ENCODE measurements around the gene PCDHGA5.
"Not testable (repeated sequence)": the region's sequence is repeated elsewhere in the genome, so short reads cannot be mapped to it uniquely, and the experiment has no call there.

PCDHGA5 gene

GRCh38 chr5:141387557-141388311, 23.8 kb downstream of the PCDHGA5 start, which contains the start of gene PCDHGB4:
PCDHGB4 (plus strand) TSS chr5:141387698; CDS start chr5:141387885, 187 bp downstream.
- DNase-seq, result peak; percentile 19 to 63 (median 42)

GRCh38 chr5:141388661-141389060, 24.7 kb downstream of the PCDHGA5 start:
- no peak for DNase-seq

- DNase-seq, result no peak
These were observed 25.4 kb downstream of the PCDHGA5 start for GRCh38 chr5:141389153-141390042.

- DNase-seq, result no peak
These were observed 28.7 kb downstream of the PCDHGA5 start, which contains the start of gene PCDHGA8 for GRCh38 chr5:141392429-141393198. PCDHGA8 (plus strand) TSS chr5:141392633; CDS start chr5:141392814, 181 bp downstream.

DNA sequence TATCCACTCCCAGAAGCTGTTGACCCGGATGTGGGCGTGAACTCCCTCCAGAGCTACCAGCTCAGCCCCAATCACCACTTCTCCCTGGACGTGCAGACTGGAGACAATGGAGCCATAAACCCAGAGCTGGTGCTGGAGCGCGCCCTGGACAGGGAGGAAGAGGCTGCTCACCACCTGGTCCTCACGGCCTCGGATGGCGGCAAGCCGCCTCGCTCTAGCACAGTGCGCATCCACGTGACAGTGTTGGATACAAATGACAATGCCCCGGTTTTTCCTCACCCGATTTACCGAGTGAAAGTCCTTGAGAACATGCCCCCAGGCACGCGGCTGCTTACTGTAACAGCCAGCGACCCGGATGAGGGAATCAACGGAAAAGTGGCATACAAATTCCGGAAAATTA, 29.3 kb downstream of the PCDHGA5 start:
- DNase-seq, result no peak

DNA sequence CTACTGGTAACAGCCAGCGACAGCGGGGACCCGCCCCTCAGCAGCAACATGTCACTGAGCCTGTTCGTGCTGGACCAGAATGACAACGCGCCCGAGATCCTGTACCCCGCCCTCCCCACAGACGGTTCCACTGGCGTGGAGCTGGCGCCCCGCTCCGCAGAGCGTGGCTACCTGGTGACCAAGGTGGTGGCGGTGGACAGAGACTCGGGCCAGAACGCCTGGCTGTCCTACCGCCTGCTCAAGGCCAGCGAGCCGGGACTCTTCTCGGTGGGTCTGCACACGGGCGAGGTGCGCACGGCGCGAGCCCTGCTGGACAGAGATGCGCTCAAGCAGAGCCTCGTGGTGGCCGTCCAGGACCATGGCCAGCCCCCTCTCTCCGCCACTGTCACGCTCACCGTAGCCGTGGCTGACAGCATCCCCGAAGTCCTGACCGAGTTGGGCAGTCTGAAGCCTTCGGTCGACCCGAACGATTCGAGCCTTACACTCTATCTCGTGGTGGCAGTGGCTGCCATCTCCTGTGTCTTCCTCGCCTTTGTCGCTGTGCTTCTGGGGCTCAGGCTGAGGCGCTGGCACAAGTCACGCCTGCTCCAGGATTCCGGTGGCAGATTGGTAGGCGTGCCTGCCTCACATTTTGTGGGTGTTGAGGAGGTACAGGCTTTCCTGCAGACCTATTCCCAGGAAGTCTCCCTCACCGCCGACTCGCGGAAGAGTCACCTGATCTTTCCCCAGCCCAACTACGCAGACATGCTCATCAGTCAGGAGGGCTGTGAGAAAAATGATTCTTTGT, 30.6 kb downstream of the PCDHGA5 start:
- not testable (repeated sequence) for DNase-seq

DNA sequence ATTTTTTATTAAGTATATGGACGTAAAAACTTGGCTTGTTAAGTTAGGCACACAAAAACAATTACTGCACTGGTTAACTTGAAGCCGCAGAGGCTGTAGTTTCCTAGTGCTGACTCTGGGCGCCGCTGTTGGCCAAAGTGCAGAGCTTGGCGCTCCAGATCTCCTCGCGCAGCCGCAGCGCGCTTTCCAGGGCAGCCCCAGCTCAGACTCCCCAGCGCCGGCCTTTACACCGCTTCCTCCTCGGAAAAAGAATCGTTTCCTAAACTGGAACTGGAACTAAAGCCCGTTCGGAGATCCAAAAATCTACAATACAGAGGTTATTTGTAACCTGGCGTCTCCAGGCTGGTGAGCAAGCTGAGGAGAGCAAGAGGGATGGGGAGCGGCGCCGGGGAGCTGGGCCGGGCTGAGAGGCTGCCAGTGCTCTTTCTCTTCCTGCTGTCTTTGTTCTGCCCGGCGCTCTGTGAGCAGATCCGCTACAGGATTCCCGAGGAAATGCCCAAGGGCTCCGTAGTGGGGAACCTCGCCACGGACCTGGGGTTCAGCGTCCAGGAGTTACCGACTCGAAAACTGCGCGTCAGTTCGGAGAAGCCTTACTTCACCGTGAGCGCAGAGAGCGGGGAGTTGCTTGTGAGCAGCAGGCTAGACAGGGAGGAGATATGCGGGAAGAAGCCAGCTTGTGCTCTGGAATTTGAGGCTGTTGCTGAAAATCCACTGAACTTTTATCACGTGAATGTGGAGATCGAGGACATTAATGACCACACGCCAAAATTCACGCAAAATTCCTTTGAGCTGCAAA, 34.0 kb downstream of the PCDHGA5 start, which contains the start of gene PCDHGB5:
Gene PCDHGB5 (plus strand): TSS at position 192 of the 796 bp plus-strand sequence. CDS start 181 bp downstream, at position 373.
- DNase-seq, result peak; percentile 51 to 81 (median 66)

DNA sequence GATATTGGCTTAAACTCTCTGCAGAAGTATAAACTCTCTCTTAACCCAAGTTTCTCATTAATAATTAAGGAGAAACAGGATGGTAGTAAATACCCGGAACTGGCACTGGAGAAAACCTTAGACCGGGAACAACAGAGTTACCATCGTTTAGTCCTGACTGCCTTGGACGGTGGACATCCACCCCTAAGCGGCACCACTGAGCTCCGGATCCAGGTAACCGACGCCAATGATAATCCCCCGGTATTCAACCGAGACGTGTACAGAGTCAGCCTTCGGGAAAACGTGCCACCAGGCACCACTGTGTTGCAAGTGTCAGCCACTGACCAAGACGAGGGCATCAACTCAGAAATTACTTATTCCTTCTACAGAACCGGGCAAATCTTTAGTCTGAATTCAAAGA, 34.6 kb downstream of the PCDHGA5 start:
- DNase-seq, result no peak

DNA sequence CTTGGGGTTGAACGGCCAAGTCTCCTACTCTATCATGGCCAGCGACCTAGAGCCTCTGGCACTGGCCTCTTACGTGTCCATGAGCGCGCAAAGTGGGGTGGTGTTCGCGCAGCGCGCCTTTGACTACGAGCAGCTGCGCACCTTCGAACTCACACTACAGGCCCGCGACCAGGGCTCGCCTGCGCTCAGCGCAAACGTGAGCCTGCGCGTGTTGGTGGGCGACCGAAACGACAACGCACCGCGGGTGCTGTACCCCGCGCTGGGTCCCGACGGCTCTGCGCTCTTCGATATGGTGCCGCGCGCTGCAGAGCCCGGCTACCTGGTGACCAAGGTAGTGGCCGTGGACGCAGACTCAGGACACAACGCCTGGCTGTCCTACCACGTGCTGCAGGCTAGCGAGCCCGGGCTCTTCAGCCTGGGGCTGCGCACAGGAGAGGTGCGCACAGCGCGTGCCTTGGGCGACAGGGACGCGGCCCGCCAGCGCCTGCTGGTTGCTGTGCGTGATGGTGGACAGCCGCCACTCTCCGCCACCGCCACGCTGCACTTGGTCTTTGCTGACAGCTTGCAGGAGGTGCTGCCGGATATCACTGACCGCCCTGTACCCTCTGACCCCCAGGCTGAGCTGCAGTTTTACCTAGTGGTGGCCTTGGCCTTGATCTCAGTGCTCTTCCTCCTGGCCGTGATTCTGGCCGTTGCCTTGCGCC, 35.7 kb downstream of the PCDHGA5 start:
- DNase-seq, result no peak

- peak; percentile 15 to 52 (median 44) for DNase-seq
These were observed 38.7 kb downstream of the PCDHGA5 start, which contains the start of gene PCDHGA9 for GRCh38 chr5:141402553-141403243. PCDHGA9 (plus strand) TSS chr5:141402778; CDS start chr5:141402953, 175 bp downstream.

GRCh38 chr5:141403387-141403786, 39.4 kb downstream of the PCDHGA5 start:
- no peak for DNase-seq

DNA sequence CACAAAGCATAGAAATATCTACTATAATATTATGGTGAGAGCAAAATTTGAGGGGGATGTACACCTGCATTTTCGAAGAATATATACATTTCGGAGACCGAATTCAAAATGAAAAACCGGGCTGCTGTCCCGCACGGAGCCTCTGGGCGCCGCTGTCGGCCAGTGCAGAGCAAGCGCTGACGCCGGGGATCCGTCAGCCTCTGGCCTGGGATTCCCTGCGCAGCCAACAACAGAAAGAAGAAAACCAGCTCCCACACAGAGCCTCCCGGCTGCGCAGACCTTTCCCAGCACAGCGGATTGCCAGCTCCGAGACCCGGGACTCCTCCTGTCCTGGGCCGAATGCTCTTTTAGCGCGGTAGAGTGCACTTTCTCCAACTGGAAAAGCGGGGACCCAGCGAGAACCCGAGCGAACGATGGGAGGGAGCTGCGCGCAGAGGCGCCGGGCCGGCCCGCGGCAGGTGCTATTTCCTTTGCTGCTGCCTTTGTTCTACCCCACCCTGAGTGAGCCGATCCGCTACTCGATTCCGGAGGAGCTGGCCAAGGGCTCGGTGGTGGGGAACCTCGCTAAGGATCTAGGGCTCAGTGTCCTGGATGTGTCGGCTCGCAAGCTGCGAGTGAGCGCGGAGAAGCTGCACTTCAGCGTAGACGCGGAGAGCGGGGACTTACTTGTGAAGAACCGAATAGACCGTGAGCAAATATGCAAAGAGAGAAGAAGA, 44.0 kb downstream of the PCDHGA5 start, which contains the start of gene PCDHGB6:
Gene PCDHGB6 (plus strand): TSS at position 232 of the 716 bp plus-strand sequence. CDS start 182 bp downstream, at position 414.
- peak; percentile 43 to 81 (median 62) for DNase-seq

DNA sequence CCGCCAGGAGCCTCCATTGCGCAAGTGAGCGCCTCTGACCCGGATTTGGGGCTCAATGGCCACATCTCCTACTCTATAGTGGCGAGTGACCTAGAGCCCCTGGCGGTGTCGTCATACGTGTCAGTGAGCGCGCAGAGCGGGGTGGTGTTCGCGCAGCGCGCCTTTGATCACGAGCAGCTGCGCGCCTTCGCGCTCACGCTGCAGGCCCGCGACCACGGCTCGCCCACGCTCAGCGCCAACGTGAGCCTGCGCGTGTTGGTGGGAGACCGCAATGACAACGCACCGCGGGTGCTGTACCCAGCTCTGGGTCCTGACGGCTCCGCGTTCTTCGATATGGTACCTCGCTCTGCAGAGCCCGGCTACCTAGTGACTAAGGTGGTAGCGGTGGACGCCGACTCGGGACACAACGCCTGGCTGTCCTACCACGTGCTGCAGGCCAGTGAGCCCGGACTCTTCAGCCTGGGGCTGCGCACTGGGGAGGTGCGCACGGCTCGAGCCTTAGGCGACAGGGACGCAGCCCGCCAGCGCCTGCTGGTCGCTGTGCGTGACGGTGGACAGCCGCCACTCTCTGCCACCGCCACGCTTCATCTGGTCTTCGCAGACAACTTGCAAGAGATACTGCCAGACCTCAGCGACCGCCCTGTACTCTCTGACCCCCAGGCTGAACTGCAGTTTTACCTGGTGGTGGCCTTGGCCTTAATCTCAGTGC, 45.8 kb downstream of the PCDHGA5 start:
- no peak for DNase-seq

- no peak for DNase-seq
These were observed 47.6 kb downstream of the PCDHGA5 start for GRCh38 chr5:141411575-141411974.

GRCh38 chr5:141412854-141413539, 49.0 kb downstream of the PCDHGA5 start, which contains the start of gene PCDHGA10:
PCDHGA10 (plus strand) TSS chr5:141412987; CDS start chr5:141413176, 189 bp downstream.
- DNase-seq, result peak; percentile 67 to 83 (median 77)

- DNase-seq, result no peak
These were observed 49.6 kb downstream of the PCDHGA5 start for GRCh38 chr5:141413540-141414069.

Data from suppressor macrophage (primary cell).